Measurements from ENCODE around the gene TMEM266.

Gene TMEM266

GRCh38 chr15:76070192-76070591 is 10.4 kb downstream of the TMEM266 start:
- no peak for DNase-seq

DNA sequence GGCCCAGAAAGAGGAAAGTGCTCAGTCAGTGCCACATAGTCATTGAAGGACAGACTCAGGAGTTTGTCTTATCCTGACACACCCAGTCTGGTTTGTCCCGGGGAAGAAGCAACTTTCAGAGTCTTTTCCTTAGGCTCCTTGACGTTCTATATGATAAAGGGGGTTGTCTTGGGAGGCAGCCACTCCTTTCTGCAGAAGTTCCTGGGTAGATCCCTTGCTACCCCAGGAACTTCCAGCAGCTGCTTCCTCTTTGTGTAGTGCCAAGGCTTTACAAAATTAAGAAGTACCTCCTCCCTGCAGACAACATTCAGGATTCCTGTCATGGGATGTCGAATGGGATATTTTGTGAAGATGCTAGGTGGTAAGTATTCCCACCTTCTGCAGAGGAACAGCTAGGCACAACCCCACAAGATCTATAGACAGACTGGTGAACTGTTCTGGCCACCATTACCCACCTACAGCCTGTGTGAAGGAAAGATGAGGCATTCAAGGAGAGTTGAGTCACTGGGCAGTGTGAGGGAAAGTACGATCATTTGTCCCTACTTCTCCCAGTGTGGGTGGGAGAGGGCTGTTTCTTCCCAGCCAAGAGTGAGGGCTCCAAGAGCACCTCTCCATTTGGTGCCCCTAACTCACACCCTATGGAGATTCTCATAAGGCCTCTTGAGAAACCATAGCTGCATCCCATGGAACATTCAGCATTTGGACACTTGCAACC is 11.3 kb downstream of the TMEM266 start:
- DNase-seq: no peak

DNA sequence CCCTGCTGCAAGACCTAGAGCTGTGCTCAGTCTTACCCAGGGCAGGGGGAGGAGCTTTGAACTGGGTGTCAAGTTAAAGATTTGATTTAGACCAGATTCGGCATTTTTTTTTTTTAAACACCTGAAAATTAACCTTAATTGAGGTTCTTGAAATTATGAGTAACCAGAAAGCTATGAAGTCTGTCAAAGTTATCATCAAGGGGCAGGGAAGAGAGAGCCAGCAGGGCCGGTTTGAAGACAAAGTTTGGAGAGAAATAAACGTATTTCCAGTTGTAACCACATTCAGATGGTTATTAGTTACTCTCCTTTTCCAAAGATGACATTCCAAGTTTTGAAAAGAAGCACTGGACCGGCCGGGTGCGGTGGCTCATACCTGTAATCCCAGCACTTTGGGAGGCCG is 12.0 kb downstream of the TMEM266 start:
- DNase-seq: no peak

DNA sequence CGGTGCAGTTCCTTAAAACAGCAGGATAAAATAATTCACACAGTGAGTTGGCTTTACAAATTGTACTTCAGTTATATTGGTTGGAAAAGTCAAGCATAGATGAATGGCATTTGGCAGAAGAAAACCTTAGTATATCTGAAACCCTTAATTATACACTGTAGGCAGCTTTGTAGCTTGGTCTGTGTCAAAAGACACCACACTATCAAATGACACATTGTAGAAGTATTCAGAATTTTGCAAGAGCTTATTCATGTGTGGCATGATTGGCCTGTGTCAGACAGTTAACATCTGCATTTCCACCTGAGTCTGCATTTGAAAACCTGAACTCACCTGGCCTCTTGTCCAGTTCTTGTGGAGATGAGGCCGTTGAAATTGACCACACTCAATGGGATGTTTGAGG is 13.8 kb downstream of the TMEM266 start:
- peak; percentile 17 for DNase-seq

DNA sequence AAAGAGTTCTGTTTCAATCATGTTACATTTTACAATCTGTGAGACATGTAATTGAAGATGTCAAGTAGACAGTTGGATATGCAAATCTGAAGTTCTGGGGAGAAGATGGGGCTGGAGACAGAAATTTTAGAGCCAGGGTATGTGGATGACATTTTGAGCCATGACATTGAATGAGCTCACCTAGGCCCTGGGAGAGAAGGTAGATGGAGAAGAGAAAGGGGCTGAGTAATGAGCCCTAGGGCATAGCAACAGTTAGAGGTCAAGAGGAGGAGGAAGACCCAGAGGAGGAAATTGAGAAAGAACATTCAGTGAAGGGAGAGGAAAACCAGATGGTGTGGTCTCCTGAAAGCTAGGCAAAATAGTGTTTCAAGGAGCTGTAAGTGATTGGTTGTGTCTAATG is 15.3 kb downstream of the TMEM266 start:
- no peak for DNase-seq

DNA sequence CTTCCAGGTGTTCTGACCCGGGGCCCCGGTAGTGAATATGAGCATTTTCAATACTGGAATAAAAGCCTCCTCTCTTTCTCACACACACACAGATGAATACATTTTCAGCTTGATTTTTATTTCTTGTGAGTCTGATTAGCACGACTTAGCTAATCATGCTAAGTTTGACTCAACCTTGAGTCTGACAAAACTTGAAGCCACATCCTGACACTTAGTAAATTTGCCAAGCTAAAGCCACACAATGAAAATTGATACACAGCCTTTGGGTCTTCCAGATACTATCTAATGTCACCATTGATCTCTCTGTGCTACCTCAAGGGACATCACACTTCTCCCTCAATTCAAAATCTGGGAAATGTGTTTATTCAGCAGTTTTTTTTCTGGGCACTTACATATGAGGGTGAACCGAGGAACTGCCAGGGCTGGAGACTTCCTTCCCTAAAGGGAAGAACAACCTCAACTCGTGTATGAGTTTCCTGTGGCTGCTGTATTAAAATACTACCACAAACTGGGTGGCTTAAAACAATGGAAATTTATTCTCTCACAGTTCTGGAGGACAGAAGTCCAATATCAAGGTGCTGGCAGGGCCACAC is 18.6 kb downstream of the TMEM266 start:
- no peak for DNase-seq

DNA sequence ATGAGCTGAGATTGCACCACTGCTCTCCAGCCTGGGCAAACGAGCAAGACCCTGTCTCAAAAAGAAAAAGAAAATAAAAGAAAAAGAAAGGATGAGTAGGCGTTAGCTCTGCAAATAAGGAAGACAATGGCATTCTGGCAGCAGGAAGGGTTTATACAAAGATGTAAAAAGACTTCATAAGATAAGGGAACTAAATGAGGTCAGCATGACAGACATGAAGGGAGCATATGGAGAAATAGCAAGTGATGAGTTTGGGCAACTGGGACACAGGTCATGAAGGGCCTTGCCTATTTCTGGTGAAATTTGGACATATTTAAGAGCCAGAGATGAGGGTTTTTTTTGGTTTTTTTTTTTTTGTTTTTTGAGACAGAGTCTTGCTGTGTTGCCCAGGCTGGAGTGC is 24.5 kb downstream of the TMEM266 start:
- DNase-seq: no peak

DNA sequence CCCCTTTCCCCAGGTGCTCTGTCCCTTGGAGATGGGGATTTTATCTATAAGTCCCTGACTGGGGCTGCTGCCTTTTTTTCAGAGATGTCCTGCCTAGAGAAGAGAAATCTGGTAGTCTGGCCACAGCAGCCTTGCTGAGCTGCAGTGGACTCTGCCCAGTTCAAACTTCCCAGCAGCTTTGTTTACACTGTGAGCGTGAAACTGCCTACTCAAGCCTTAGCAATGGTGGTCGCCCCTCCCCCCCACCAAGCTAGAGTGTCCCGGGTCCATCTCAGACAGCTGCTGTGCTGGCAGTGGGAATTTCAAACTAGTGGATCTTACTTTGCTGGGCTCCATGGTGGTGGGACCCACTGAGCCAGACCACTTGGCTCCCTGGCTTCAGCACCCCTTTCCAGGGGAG is 38.9 kb downstream of the TMEM266 start:
- no peak for DNase-seq

- DNase-seq: no peak
These were observed 39.6 kb downstream of the TMEM266 start for GRCh38 chr15:76099388-76099787.

DNA sequence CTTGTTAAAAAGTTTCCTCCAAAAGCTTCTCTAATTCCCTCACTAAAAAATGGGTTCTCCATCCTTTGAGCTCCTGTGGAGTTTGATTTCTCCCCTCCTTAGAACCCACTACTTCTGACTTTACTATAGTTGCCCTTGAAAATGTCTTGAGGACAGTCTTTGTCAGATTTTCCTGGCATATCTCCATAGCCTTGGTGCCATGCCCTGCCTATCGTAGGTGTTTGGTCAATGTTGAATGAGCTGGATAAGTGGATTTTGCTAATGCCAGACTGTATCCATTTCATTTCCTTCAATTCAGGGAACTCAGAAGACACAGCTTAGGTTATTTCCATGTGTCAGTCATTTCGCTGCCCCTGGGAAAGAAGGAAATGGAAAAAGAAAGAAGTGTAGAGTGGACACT is 40.6 kb downstream of the TMEM266 start:
- no peak for DNase-seq

DNA sequence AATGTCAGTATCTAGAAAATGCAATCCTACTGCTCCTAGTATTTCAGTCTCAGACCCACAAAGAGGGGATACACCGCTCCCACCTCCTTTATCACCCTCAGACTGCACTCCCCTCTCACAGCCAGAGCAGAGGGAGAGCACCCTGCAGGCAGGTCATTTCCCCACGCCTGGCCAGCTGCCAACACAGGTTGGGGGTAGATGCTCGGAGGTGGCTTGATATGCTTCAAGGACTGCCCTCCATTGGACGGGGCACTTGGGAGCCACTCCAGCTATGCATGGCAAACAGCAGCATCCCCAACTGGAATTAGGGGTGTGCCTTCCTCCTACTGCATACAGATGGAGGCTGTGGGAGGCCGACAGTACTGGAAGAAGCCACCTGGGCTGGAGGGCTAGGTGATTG is 41.9 kb downstream of the TMEM266 start:
- no peak for DNase-seq

GRCh38 chr15:76105391-76105790 is 45.6 kb downstream of the TMEM266 start:
- DNase-seq: no peak

DNA sequence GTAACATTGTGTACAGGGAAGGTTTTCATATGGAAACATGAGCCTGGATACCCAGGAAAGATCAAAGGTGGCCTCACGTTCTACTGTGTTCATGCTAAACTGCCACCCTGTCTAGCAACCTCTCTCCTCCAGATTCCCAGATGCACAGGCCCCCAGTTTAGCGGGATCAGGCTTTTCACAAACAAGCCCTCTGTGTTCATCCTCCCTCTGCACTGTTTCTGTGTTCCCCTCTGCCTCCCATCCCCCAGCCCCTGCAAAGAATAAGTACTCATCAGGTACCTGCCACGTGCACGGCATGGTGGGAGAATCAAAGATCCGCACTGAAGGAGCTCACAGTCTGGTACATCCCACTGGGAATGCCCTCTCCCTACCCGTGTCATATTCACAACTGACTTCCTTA is 46.1 kb downstream of the TMEM266 start:
- DNase-seq: no peak

GRCh38 chr15:76107169-76107568 is 47.4 kb downstream of the TMEM266 start:
- peak; percentile 3 for DNase-seq

DNA sequence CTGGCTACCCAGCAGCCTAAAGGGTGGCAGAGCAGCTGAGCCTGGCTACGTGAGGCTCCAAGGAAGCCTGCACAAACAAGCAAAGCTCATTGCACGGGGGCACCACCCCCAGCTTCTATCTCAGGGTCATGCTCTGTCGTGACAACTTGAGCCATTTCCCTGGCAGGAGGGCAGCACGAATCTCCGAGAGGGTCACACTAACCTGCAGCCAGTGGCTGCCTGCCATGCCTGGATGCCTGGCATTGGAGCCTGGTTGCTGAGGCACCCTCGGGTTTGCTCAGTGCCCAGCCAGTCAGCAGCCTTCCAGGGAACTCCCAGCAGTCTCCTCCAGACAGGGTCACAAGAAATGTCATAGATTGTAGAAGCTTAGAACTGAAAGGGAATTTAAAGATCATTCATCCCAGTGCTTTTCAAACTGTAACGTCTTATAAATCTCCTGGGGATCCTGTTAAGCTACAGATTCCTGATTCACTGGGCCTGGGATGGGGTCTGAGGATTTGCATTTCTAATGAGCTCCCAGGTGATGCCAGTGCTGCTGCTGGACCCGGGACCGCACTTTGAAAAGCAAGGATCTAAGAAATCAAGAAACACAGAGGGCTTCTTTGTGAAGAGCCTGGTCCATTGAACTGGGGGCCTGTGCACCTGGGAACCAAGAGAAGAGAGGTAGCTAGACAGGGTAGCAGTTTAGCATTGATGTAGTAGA is 48.4 kb downstream of the TMEM266 start:
- no peak for DNase-seq

- DNase-seq: no peak
These were observed 49.3 kb downstream of the TMEM266 start for GRCh38 chr15:76109046-76109445.

DNA sequence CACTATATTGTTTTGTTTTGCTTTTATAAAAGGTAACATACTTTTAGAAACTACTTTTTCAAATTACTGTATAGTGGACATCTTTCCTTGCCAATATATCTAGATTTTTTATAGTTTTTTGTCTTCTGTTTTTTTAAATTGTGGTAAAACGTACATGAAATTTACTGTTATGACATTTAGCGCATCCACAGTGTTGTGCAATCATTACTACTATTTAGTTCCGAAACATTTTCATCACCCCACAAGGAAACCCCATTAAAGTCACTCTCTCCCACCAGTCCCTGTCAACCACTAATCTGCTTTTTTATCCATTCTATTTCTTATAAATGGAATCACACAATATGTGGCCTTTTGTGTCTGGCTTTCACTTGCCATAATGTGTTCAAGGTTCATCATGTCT is 54.8 kb downstream of the TMEM266 start:
- DNase-seq: no peak

GRCh38 chr15:76116138-76116885 is 56.5 kb downstream of the TMEM266 start:
- no peak for DNase-seq

GRCh38 chr15:76117181-76117580 is 57.4 kb downstream of the TMEM266 start:
- DNase-seq: no peak

DNA sequence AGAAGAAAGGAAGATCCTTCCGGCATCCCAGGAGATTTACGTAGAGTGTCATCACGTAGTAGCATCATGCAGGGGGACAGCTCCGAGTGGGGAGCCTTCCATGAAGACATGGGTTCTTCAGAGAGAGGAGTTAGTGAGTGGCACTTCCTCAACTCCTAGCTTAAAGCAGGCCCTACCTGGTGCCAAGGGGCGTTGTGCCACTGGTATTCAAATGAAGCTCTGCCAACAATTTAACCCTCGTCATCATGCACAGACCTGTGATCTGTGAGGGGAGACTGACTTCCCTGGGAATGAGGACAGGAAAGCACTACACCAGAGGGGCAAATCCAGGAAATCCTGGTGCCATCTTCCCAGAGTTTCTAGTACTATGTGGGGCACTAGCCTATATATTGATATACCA is 59.0 kb downstream of the TMEM266 start:
- DNase-seq: no peak

GRCh38 chr15:76123031-76123430 is 63.2 kb downstream of the TMEM266 start:
- no peak for DNase-seq

GRCh38 chr15:76127169-76127568 is 67.4 kb downstream of the TMEM266 start:
- no peak for DNase-seq

DNA sequence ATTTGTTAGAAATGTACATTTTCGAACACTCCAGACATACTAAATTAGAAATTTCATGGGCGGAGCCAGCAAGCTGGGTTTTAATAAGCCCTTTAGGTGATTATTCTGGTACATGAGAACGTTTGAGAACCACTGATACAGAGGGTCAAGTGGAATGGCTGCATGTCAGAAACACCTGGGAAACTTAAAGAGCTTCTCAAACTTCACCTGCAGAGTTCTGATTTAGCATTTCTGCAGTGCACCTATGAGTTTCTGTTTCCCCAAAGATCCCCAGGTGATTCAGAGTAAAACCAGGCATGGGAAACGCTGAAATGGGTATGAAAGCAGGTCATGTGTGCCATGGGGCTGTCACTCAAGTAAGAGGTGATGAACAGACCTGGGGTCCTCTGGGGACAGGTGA is 68.1 kb downstream of the TMEM266 start:
- no peak for DNase-seq

DNA sequence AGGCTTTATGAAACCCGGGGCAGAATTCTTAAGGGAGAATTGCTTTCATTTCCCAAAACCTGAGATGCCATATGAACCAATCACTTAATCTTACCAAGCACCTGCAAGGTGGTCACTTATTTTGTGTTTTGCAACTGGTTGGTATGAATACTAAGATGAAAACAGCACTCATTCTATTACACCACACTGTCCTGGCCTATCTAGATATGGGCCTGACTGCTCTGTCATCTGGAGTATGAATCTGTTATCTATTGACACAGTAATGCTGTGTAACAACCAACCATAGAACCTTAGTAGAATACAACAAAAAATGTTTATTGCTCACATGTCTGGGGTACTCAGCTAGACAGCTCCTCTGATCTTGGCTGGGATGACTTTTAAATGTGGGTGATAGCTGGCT is 74.8 kb downstream of the TMEM266 start:
- DNase-seq: no peak
